Measurements from ENCODE around the gene KLF17.

GRCh38 chr1:44141531-44141930 lies 22.9 kb downstream of the KLF17 start, which contains the start of gene KLF18:
- TF ChIP-seq CTCF (IDR thresholded peaks at IDR 0.05), result no peak
- no peak for TF ChIP-seq EZH2phosphoT487 (IDR thresholded peaks at IDR 0.05)
- no peak for TF ChIP-seq EZH2 (IDR thresholded peaks at IDR 0.05)
